ENCODE measurements around the gene TET3.
A peak's percentile ranks its signal among the peaks of the same experiment; 100 is the strongest.
"Not testable (repeated sequence)": the region's sequence is repeated elsewhere in the genome, so short reads cannot be mapped to it uniquely, and the experiment has no call there.

TET3 gene

DNA sequence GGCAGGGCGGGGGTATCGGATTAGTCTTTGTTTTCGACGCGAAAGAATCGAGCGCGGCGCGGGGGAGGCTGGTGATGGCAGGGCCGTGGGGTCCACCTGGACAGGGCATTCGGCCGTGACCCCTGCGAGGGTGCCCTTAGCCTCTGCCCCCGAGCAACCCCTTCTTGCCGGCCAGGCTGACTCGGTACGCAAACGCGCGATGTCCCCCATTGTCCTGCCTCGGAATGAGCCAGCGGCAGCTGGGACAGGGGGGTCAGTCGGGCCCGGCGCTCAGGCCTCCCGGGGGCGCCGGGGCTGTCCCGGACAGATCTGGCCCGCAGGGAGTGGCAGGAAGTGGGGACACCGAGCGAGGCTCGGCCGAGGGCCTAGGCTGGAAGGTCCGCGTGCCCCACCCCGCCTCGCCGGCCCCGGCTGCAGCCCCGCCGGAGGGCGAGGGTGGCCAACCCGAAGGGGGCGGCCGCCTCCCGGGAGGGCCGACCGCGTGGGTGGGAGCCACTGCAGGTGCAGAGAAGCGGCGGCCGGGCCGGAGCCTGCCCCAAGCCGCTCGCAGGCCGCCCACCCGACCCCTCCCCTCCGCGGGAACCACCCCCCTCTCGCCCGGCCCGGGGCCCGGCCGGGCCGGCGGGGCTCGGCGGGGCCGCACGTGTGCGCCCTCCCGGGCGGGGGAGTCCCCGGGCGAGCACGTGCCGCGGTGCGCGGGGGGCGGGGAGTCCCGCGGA is at the start of gene TET3:
TSS of gene TET3 (plus strand) at position 708 of the 719 bp plus-strand sequence. CDS start 1,494 bp downstream, outside the sequence.
- no peak for DNase-seq

DNA sequence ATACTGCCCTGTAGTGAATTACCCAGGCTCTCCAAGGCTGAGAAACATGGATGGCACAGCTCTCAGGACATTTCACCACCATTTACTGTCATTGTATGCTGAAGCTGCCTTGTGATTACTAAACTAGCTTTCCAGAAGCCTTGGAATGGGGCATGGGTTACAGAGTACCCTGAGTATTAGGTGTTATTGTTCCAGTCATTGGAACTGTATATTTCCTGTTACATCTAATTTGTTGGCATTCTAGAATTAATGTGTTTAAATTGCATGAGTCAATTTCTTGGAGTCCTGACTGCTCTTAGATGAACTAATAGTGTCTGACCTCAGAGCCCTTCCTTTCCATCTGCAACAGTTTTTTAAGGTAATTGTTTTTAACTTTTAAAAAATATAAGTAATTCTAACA is 49.1 kb upstream of the TET3 start:
- DNase-seq = no peak

DNA sequence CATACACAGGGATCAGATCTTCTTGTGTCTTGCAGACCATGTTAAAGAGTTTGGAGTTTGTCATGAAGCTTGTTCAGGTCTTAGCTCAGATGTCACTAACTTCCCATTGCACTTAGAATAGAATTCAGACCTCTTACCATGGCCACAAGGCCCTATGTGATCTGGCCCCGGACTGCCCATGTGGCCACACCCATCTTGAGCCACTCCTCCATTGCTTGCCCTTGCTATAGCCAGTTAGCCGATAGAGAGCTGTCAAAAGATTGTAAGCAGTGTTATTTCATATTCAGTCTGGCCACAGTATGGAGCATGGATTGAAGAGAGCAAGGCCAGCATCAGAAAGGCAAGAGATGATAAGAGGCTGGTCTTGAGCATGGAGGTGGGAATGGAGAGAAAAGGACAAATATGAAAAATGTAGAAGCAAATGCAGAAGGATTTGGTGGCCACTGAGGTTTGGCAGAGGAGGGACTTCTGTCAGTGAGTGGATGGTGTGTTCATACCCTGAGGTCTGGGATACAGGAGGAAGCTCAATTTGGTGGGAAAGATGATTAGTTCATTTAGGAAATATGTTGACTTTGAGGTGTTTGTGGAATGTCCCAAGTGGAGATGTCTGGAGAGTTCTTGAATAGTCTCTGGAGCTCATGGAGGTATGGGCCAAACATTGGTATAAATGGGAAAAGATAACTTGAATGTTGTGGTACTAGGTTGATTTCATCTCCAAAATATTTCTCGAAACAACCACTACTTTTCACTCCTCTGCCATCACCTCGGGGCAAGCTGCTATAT is 47.4 kb upstream of the TET3 start:
- DNase-seq = no peak

- no peak for DNase-seq
Observed at GRCh38 chr2:73937899-73938298, 46.8 kb upstream of the TET3 start.

GRCh38 chr2:73938718-73939352 is 45.9 kb upstream of the TET3 start:
- DNase-seq = no peak

- peak in 1 of 2 donors; percentile 9 for DNase-seq
Observed at GRCh38 chr2:73939419-73939818, 45.3 kb upstream of the TET3 start.

DNA sequence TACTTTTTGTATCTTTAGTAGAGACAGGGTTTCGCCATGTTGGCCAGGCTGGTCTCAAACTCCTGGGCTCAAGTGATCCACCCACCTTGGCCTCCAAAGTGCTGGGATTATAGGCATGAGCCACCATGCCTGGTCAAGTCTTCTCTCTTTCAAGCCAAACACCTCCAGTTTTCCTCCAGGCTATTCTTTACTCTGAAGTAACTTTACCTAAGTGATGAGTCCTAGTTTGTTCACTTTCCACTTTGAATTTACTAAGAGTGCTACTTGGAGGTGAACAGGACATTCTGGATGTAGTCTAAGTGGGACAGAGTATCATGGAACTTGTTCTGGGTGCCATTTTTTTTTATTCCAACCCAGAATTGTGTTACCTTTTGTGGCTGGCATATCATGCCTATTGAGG is 44.6 kb upstream of the TET3 start:
- not testable (repeated sequence) for DNase-seq

GRCh38 chr2:73942664-73943063 is 42.0 kb upstream of the TET3 start:
- DNase-seq = no peak

- DNase-seq = no peak
Observed at GRCh38 chr2:73944714-73945113, 40.0 kb upstream of the TET3 start.

DNA sequence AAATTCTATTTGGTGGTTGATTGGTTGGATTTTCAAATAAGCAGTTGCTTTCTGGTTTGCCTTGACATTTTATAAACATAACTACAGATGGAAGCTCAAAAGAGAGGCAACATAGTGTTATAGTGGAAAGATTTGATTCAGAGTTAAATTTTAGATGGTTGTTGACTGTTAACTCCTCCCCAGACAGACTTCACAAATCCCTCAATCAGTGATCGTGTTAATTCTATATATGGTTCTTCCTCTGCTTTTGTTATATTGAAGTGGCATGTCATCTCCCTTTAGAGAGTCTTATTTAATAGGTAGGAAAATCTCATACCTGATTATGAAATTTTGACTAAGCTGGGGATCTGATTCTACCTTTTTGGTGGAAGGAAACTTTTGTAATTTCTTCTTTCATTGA is 38.5 kb upstream of the TET3 start:
- no peak for DNase-seq

DNA sequence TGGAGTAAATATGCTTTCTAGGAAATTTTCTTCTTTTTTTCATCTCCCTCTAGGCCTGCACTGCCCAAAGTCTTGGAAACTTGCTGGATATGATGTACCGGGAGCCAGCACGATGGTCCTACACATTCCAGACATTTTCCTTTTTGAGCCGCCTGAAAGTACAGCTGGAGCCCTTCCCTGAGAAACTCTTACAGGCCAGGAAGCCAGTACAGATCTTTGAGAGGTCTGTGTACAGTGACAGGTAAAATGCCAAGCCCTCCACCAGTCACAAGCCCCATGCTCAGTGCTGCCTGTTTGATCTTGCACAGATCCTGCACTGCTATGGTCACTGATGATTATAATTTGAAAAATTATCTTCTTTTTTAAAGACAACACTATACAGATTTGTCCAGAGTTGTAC is 38.0 kb upstream of the TET3 start:
- DNase-seq = no peak

- DNase-seq = no peak
Observed at GRCh38 chr2:73947412-73948018, 37.2 kb upstream of the TET3 start.

GRCh38 chr2:73949802-73950201 is 34.9 kb upstream of the TET3 start:
- no peak for DNase-seq

GRCh38 chr2:73952499-73953446 is 31.9 kb upstream of the TET3 start:
- DNase-seq = no peak

DNA sequence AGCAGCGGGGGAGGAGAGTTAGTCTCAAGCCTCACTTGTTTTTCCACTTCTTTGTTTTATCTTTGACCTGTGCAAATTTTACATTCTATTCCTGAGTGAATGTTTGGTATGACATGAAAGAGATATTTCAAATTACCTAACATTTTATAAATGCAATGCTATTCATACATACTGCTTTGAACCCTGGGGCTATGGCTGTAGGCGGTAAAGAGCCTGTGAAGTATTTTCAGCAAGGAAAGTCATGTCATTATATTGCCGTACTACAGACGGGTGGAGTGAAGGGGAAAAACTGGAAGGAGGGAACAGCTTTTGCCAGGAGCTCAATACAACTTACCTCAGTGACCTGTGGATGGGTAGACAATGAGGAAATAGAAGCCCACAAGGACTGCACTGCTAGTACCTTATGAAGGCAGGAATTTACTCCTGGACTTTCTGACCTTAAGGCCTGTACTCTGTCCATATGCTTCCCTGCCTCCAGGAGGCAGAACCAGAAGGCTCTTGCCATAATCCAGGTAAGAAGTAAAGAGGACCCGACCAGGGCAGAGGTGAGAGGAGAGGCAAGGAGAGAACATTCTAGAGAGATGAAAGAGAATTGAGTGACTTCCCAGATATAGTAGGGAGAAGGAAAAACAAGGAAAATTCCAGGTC is 28.4 kb upstream of the TET3 start:
- DNase-seq = no peak

DNA sequence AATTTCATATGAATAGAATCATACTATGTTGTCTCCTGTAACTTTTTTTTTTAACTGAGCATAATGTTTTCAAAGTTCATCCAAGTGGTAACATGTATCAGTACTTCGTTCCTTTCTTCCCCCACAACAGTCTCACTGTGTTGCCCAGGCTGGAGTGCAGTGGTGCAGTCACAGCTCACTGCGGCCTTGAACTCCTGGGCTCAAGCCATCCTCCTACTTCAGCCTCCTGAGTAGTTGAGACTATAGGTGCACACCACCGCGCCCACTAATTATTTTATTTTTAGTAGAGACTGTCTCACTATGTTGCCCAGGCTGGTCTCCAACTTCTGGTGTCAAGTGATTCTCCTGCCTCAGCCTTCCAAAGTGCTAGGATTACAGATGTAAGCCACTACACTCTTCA is 23.4 kb upstream of the TET3 start:
- no peak for DNase-seq

DNA sequence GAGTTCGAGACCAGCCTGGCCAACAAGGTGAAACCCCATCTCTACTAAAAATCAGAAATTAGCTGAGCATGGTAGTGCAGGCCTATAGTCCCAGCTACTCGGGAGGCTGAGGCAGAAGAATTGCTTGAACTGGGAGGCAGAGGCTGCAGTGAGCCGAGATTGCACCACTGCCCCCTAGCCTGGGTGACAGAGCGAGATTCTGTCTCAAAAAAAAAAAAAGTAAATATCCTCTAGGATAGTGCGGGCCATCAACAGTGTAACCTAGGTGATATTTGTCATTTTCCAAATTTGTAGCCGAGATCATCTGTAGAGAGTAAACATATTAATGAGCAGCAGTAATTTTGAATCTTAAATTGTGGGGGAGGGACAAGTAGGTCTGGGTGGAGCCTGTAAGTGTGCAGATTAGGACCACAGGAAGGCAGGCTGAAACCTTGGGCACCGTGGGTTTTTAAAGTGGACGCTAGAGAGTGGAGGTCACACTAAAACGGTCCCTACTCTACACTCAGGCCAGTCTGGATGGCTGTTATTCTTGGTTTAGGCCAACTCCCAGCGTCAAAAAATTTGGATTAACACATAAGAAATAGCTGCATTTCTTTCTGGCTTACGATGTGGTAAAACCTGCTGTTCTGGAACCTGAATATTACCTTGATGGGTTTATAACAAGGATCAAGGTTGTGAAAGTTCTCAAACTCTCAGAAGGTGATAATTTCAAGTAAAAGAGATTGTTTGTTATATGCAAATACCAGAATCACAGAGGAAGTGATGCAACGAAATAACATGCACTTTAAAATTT is 22.7 kb upstream of the TET3 start:
- no peak for DNase-seq

DNA sequence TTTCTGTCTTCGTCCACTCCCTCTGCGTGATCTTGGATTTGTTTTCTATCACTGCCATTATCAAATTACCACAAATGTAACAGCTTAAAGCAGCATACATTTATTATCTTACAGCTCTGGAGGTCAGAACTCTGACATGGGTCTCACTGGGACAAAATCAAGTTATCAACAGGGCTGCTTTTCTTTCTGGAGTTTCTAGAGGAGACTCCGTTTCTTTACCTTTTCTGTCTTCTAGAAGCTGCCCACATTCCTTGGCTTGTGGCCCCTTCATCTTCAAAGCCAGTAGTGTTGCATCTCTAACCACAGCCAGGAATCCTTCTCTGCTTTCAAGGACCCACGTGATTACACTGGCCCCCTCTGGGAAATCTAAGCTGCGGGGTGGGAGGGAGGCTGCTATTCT is 21.9 kb upstream of the TET3 start:
- no peak for DNase-seq

GRCh38 chr2:73963385-73964120 is 21.2 kb upstream of the TET3 start:
- no peak for DNase-seq

DNA sequence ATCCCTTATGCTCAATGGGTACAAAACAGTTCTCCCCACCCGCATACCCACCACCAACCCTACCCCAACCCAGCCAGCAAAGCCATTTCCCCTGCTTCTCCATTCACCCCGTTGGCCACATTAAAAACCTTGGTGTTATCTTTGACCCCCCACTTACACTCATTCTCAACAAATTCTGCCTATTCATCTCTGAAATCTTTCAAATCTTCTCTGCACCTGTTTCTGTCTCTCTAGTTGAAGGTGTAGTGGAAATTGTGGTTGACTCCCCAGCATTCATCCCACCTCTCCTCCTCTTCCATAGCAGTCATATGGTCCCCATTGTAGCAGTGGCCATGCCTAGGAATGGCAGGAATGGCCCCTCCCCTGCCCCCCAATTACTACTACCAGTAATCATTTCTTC is 20.5 kb upstream of the TET3 start:
- no peak for DNase-seq
